A549 (cell line): ENCODE results near the gene ADORA3. TPM values are rescaled to one million over a fixed set of nuclear protein-coding genes. Genes with fewer than 3 reads are reported as not detected.

Source experiments
- ATAC-seq, 2 experiments: fragments of 200-7000 bp in 1 of 2; fragments of >200 bp in 1 of 2; cut with Nextera tagmentation in 1 of 2; cut with Tn5 transposase in 1 of 2; 3 replicates each; pipeline versions ENCODE4 v1.8.0 to v1.9.1; 2018 to 2020; ENCODE audit warnings: mild to moderate bottlenecking in 1 of 2, moderate library complexity in 1 of 2
- CTCF ChIA-PET: fragments of 300-600 bp; sonication (Branson Sonifier 250); formaldehyde crosslinking; extraction: SDS; loops from one replicate; lab custom pipeline; 2021; ENCODE audit warnings: antibody characterized with exemption, inconsistent platforms; lab: Yijun Ruan, JAX
- POLR2A ChIA-PET: fragments of 350-600 bp; formaldehyde crosslinking; extraction: SDS; loops from one replicate; lab custom pipeline; 2021; ENCODE audit warnings: antibody characterized with exemption, inconsistent platforms; lab: Yijun Ruan, JAX
- DNase-seq, 2 experiments: peaks; one replicate each; pipeline versions ENCODE4 v3.0.0 to v3.0.0-alpha.2; 2011 to 2016; ENCODE audit warnings: low read depth in 1 of 2, low spot score in 1 of 2
- FAIRE-seq: peaks from 2 replicates; lab custom pipeline; 2011; peaks lifted over from hg19 to GRCh38; lab: Jason Lieb, UNC
- H3K27ac ChIP-seq, 2 experiments: fragments of >200 bp; sonication (Bioruptor Twin); formaldehyde crosslinking; 3 replicates each; pipeline ENCODE4 v1.5.1; 2016 to 2017
- H3K4me1 ChIP-seq: fragments of >200 bp; sonication (Bioruptor Twin); formaldehyde crosslinking; 3 replicates; pipeline ENCODE4 v1.6.1; 2016
- H3K4me2 ChIP-seq: fragments of >200 bp; sonication (Bioruptor Twin); formaldehyde crosslinking; 3 replicates; pipeline ENCODE4 v1.6.1; 2016
- H3K4me3 ChIP-seq: fragments of >200 bp; sonication (Bioruptor Twin); formaldehyde crosslinking; 3 replicates; pipeline ENCODE4 v1.5.1; 2016
- H3K9me3 ChIP-seq: fragments of >200 bp; sonication (Bioruptor Twin); formaldehyde crosslinking; 3 replicates; pipeline ENCODE4 v1.6.1; 2016
- CBX2 ChIP-seq: fragments of 200-600 bp; sonication (generic); IDR thresholded peaks from 2 replicates; pipeline ENCODE4 v1.6.1; 2016; ENCODE audit warnings: low read depth, mild to moderate bottlenecking, borderline replicate concordance
- CEBPB ChIP-seq, 2 experiments: fragments of >200 bp in 1 of 2; sonication (Bioruptor Twin) in 1 of 2; formaldehyde crosslinking in 1 of 2; IDR thresholded peaks; 2 replicates each; pipeline ENCODE4 v1.6.1; 2012 to 2016
- CHD2 ChIP-seq: fragments of 150-350 bp; IDR thresholded peaks from 2 replicates; pipeline ENCODE4 v1.6.1; 2014; ENCODE audit warnings: low read length; ENCODE audit not compliant: partially characterized antibody
- EP300 ChIP-seq, 2 experiments: fragments of >200 bp; sonication (Bioruptor Twin); formaldehyde crosslinking; IDR thresholded peaks; 2 replicates in 1 of 2; 3 replicates in 1 of 2; pipeline ENCODE4 v1.6.1; 2016 to 2017
- ESRRA ChIP-seq: fragments of 150-350 bp; IDR thresholded peaks from 2 replicates; pipeline ENCODE4 v1.6.1; 2014; ENCODE audit warnings: mild to moderate bottlenecking, low read length, borderline replicate concordance
- FOSB ChIP-seq: fragments of 250-450 bp; sonication (Bioruptor Pico); IDR thresholded peaks from 2 replicates; pipeline ENCODE4 v1.5.0; 2020; ENCODE audit warnings: mild to moderate bottlenecking, moderate library complexity
- HDAC2 ChIP-seq: fragments of 200-600 bp; sonication (generic); IDR thresholded peaks from 2 replicates; pipeline ENCODE4 v1.6.1; 2016
- HEYL ChIP-seq: fragments of 250-450 bp; sonication (Bioruptor Pico); IDR thresholded peaks from 2 replicates; pipeline ENCODE4 v1.8.0; 2021; ENCODE audit warnings: mild to moderate bottlenecking, moderate library complexity
- KDM1A ChIP-seq: fragments of 200-600 bp; sonication (generic); IDR thresholded peaks from 2 replicates; pipeline ENCODE4 v1.6.1; 2016; ENCODE audit warnings: low read depth, mild to moderate bottlenecking
- MYC ChIP-seq: IDR thresholded peaks from 2 replicates; pipeline ENCODE4 v1.6.1; 2012; ENCODE audit warnings: mild to moderate bottlenecking, inconsistent platforms, low read length, improper control_type of control experiment, borderline replicate concordance
- NR3C1 ChIP-seq: fragments of >200 bp; sonication (Bioruptor Twin); formaldehyde crosslinking; IDR thresholded peaks from 3 replicates; pipeline ENCODE4 v1.6.1; 2017
- POLR2A ChIP-seq: IDR thresholded peaks from 2 replicates; pipeline ENCODE4 v1.6.1; 2012; ENCODE audit warnings: mild to moderate bottlenecking, low read length
- RAD21 ChIP-seq, 2 experiments: fragments of >200 bp in 1 of 2; sonication (Bioruptor Twin) in 1 of 2; formaldehyde crosslinking in 1 of 2; IDR thresholded peaks in 1 of 2; conservative IDR thresholded peaks in 1 of 2; 2 replicates in 1 of 2; 3 replicates in 1 of 2; pipeline ENCODE4 v1.6.1; 2012 to 2018; ENCODE audit warnings: inconsistent platforms in 1 of 2
- RCOR1 ChIP-seq: fragments of 150-350 bp; IDR thresholded peaks from 2 replicates; pipeline ENCODE4 v1.6.1; 2014; ENCODE audit warnings: antibody characterized with exemption, low read length, low read depth
- RNF2 ChIP-seq: fragments of 200-600 bp; sonication (generic); IDR thresholded peaks from 2 replicates; pipeline ENCODE4 v1.6.1; 2016; ENCODE audit warnings: low read depth, mild to moderate bottlenecking, antibody characterized with exemption, moderate library complexity, borderline replicate concordance
- USF2 ChIP-seq: fragments of 450-650 bp; IDR thresholded peaks from 2 replicates; pipeline ENCODE4 v1.6.1; 2014; ENCODE audit warnings: antibody characterized with exemption
- ZC3H11A ChIP-seq: fragments of 450-650 bp; IDR thresholded peaks from 2 replicates; pipeline ENCODE4 v1.6.1; 2014; ENCODE audit warnings: antibody characterized with exemption, mild to moderate bottlenecking
- ZNF302 ChIP-seq: fragments of 250-450 bp; sonication (Bioruptor Pico); IDR thresholded peaks from 2 replicates; pipeline ENCODE4 v1.9.0; 2021; ENCODE audit warnings: inconsistent platforms, mild to moderate bottlenecking, moderate library complexity
- WGBS: methylation state at CpG from one replicate; pipeline ENCODE4 v1.1.6; 2017; ENCODE audit errors: missing lambda C conversion rate; 5-methylcytosine and 5-hydroxymethylcytosine counted together
- polyA plus RNA-seq, 4 experiments: library from polyadenylated mRNA; depleted of rRNA in 3 of 4; stranded (reverse); fragments of >200 nt; fragmentation: RNase III in 1 of 4; extraction: RNeasy Plus Mini Kit Qiagen cat#74134 plus additional on column Dnase treatment in 1 of 4; gene quantifications; 2 replicates in 3 of 4; 3 replicates in 1 of 4; pipeline ENCODE4 v1.2.3, GENCODE V29; 2011 to 2017
- TF ChIP-seq, protein P1 (sequence below): fragments of 250-450 bp; sonication (Bioruptor Pico); IDR thresholded peaks from 2 replicates; pipeline ENCODE4 v1.5.0; 2020; ENCODE audit warnings: low read depth, mild to moderate bottlenecking, moderate library complexity
- TF ChIP-seq, protein P2 (sequence below): fragments of 150-350 bp; IDR thresholded peaks from 2 replicates; pipeline ENCODE4 v1.6.1; 2014; ENCODE audit warnings: low read depth, mild to moderate bottlenecking, low read length
- TF ChIP-seq, protein P3 (sequence below): fragments of 250-450 bp; sonication (Bioruptor Pico); IDR thresholded peaks from 2 replicates; pipeline ENCODE4 v1.5.0; 2021; ENCODE audit warnings: mild to moderate bottlenecking, moderate library complexity, borderline replicate concordance
- TF ChIP-seq, protein P4 (sequence below): IDR thresholded peaks from 2 replicates; pipeline ENCODE4 v1.6.1; 2012; ENCODE audit warnings: low read depth, borderline replicate concordance
- TF ChIP-seq, protein P5 (sequence below): fragments of >200 bp; sonication (Bioruptor Twin); formaldehyde crosslinking; IDR thresholded peaks from 3 replicates; pipeline ENCODE4 v1.5.1; 2016

ADORA3 gene
- polyA plus RNA-seq, 2 of the 4 experiments (the other 2 are of a cell fraction) = not detected

DNA sequence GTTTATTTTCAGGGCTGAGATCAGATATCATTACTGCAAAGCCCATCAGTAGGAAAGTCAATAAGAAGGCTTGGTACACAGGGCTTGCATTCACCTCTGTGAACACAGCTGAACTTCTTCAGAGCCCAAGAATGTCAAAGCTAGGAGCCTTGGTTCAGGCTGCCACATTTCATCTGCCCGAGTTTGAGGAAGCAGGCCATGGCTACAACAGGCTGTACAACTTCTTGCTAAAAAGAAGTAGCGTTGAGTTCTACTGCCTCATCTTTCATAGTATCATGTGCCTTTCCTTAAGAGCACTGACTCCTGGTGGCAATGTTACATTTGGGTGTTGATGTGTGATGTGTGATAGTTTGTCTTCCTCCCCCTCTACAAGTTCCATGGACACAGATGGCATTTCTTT, 19.6 kb downstream of the ADORA3 start:
- no peaks in the 10 kb centered on the region for H3K4me1 ChIP-seq
- CTCF ChIA-PET = interaction anchor here (0.6 kb wide), 1 partner anchor 112 kb away, joined by 3 read pairs; no protein-coding TSS in a partner anchor
- ATAC-seq = no peak
- no peak for TF ChIP-seq EP300 (IDR thresholded peaks at IDR 0.05)
- TF ChIP-seq ZC3H11A = no peak
- TF ChIP-seq, protein P1, sequence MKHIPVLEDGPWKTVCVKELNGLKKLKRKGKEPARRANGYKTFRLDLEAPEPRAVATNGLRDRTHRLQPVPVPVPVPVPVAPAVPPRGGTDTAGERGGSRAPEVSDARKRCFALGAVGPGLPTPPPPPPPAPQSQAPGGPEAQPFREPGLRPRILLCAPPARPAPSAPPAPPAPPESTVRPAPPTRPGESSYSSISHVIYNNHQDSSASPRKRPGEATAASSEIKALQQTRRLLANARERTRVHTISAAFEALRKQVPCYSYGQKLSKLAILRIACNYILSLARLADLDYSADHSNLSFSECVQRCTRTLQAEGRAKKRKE (CRISPR knock-in tag) = no peak
- no peak for TF ChIP-seq RNF2
- TF ChIP-seq, protein P2, sequence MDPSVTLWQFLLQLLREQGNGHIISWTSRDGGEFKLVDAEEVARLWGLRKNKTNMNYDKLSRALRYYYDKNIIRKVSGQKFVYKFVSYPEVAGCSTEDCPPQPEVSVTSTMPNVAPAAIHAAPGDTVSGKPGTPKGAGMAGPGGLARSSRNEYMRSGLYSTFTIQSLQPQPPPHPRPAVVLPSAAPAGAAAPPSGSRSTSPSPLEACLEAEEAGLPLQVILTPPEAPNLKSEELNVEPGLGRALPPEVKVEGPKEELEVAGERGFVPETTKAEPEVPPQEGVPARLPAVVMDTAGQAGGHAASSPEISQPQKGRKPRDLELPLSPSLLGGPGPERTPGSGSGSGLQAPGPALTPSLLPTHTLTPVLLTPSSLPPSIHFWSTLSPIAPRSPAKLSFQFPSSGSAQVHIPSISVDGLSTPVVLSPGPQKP = no peak
- TF ChIP-seq, all 56 proteins: peak for 0
- POLR2A ChIA-PET = no interaction called here
- WGBS = 44% methylated on average over 2 of the region's 2 CpGs
- Histone ChIP-seq H3K9me3 (no peaks in the 10 kb centered on the region), H3K4me3 (no peak overlapping the region), H3K4me2 (no peak overlapping the region), H3K27ac (no peak overlapping the region)
- no peak for FAIRE-seq
- no peak for DNase-seq

- ATAC-seq (no peak), FAIRE-seq (no peak), DNase-seq (no peak)
- no peak overlapping the region for H3K27ac ChIP-seq
- WGBS = 57% methylated on average over 3 of the region's 3 CpGs
- no peak overlapping the region for H3K4me2 ChIP-seq
- no peaks in the 10 kb centered on the region for H3K4me1 ChIP-seq
- H3K4me3 ChIP-seq = no peak overlapping the region
- POLR2A ChIA-PET = no interaction called here
- CTCF ChIA-PET = interaction anchor here (1.4 to 4.0 kb wide), 4 partner anchors 14 to 264 kb away, joined by 3 to 26 read pairs (median 8); no protein-coding TSS in a partner anchor
- H3K9me3 ChIP-seq = no peaks in the 10 kb centered on the region
- TF ChIP-seq CEBPB (IDR thresholded peaks at IDR 0.05) = no peak
- no peak for TF ChIP-seq MYC
- no peak for TF ChIP-seq RCOR1
- no peak for TF ChIP-seq FOSB
- no peak for TF ChIP-seq NR3C1
- TF ChIP-seq KDM1A = no peak
- no peak for TF ChIP-seq ESRRA
- TF ChIP-seq POLR2A = no peak
- TF ChIP-seq, protein P3, sequence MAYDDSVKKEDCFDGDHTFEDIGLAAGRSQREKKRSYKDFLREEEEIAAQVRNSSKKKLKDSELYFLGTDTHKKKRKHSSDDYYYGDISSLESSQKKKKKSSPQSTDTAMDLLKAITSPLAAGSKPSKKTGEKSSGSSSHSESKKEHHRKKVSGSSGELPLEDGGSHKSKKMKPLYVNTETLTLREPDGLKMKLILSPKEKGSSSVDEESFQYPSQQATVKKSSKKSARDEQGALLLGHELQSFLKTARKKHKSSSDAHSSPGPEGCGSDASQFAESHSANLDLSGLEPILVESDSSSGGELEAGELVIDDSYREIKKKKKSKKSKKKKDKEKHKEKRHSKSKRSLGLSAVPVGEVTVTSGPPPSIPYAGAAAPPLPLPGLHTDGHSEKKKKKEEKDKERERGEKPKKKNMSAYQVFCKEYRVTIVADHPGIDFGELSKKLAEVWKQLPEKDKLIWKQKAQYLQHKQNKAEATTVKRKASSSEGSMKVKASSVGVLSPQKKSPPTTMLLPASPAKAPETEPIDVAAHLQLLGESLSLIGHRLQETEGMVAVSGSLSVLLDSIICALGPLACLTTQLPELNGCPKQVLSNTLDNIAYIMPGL = no peak
- no peak for TF ChIP-seq HDAC2
- TF ChIP-seq ZC3H11A = no peak
- TF ChIP-seq, protein P4, sequence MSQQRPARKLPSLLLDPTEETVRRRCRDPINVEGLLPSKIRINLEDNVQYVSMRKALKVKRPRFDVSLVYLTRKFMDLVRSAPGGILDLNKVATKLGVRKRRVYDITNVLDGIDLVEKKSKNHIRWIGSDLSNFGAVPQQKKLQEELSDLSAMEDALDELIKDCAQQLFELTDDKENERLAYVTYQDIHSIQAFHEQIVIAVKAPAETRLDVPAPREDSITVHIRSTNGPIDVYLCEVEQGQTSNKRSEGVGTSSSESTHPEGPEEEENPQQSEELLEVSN = no peak
- TF ChIP-seq ZNF302 (CRISPR knock-in tag) = no peak
These were observed 20.3 kb downstream of the ADORA3 start for GRCh38 chr1:111483166-111483565.

GRCh38 chr1:111481387-111482221, 21.8 kb downstream of the ADORA3 start:
- WGBS = 41% methylated on average over 8 of the region's 8 CpGs
- ChIA-PET POLR2A (no interaction called here), CTCF (interaction anchor here (0.5 to 4.0 kb wide), 27 partner anchors 9 to 889 kb away, joined by 3 to 26 read pairs (median 3); no protein-coding TSS in a partner anchor)
- Histone ChIP-seq H3K27ac (no peak overlapping the region), H3K4me3 (no peak overlapping the region), H3K4me2 (no peak overlapping the region), H3K4me1 (no peaks in the 10 kb centered on the region), H3K9me3 (no peaks in the 10 kb centered on the region)
- peak; percentile 31 to 43 for DNase-seq
- peak; percentile 93 to 97 for ATAC-seq
- no peak for FAIRE-seq
- TF ChIP-seq ESRRA (no peak), RAD21 (conservative IDR thresholded peaks at IDR 0.05 in 1 of 2, IDR thresholded peaks at IDR 0.05 in 1 of 2) (peak; percentile 73 to 83), CBX2 (no peak), HEYL (CRISPR knock-in tag) (no peak), MYC (no peak), CHD2 (no peak), USF2 (no peak)
- TF ChIP-seq, protein P3 = no peak
- TF ChIP-seq, protein P5, sequence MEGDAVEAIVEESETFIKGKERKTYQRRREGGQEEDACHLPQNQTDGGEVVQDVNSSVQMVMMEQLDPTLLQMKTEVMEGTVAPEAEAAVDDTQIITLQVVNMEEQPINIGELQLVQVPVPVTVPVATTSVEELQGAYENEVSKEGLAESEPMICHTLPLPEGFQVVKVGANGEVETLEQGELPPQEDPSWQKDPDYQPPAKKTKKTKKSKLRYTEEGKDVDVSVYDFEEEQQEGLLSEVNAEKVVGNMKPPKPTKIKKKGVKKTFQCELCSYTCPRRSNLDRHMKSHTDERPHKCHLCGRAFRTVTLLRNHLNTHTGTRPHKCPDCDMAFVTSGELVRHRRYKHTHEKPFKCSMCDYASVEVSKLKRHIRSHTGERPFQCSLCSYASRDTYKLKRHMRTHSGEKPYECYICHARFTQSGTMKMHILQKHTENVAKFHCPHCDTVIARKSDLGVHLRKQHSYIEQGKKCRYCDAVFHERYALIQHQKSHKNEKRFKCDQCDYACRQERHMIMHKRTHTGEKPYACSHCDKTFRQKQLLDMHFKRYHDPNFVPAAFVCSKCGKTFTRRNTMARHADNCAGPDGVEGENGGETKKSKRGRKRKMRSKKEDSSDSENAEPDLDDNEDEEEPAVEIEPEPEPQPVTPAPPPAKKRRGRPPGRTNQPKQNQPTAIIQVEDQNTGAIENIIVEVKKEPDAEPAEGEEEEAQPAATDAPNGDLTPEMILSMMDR = peak; percentile 51
